LNCAP (cell line): ENCODE measurements around the gene RNU11.

Experiments
- TF ChIP-seq, protein P1 (sequence below): fragments of 450-650 bp; IDR thresholded peaks from 2 replicates; pipeline ENCODE4 v1.5.1; 2017; ENCODE audit warnings: mild to moderate bottlenecking

The RNU11 gene

DNA sequence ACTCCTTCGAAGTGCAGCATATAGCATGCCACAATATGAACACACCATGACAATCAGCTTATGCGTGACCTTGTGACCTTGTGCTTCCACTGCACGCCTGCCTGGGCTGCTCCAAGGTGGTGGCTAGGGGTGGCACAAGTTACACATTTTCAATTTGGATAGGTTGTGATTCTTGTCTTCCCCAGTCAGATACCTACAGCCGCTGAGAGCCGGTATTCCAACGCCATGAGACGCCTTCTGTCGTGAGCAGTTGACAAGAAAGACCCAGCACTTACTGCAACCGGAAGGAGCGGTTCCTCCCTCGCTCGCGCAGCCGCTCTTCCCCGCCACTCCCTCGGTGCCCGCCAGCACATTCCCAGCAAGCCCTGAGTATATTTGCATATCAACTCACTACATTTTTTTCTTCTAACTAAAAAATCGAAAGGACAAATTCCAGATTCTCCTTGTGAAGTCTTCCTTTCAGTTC lies 359 bp upstream of the RNU11 start:
- TF ChIP-seq, protein P1, sequence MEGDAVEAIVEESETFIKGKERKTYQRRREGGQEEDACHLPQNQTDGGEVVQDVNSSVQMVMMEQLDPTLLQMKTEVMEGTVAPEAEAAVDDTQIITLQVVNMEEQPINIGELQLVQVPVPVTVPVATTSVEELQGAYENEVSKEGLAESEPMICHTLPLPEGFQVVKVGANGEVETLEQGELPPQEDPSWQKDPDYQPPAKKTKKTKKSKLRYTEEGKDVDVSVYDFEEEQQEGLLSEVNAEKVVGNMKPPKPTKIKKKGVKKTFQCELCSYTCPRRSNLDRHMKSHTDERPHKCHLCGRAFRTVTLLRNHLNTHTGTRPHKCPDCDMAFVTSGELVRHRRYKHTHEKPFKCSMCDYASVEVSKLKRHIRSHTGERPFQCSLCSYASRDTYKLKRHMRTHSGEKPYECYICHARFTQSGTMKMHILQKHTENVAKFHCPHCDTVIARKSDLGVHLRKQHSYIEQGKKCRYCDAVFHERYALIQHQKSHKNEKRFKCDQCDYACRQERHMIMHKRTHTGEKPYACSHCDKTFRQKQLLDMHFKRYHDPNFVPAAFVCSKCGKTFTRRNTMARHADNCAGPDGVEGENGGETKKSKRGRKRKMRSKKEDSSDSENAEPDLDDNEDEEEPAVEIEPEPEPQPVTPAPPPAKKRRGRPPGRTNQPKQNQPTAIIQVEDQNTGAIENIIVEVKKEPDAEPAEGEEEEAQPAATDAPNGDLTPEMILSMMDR: no peak

DNA sequence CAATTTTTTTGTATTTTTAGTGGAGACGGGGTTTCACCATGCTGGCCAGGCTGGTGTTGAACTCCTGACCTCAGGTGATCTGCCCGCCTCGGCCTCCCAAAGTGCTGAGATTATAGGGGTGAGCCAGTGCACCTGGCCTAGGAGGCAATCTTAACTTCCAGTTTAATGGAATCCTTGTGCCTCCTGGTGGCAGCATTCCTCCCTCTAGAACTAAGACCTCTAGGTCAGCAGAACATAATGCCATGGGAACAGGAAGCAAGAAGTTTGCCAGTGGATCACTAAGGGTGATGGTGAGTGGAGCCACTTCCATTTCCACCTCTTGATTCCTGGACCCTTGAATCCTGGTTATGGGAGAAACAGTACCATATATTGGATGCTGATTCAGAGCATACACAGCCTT lies 5.5 kb downstream of the RNU11 start:
- TF ChIP-seq, protein P1: peak; percentile 13; the same call in 1 of the 2 replicates

DNA sequence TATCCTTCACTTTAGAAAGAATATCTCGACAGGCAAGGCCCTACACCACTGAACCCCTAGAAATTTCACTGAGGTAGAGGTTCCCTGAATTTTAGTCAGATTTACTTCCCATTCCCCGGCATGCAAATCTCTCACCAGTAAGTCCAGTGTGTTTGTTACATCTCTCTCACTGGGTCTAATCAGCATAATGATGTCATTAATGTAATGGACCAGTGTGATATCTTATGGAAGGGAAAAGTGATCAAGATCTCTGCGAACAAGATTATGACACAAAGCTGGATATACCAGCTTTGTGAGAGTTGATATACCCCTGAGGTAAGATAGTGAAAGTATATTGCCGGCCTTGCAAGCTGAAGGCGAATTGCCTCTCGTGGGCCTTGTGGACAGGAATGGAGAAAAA lies 7.9 kb downstream of the RNU11 start:
- TF ChIP-seq, protein P1: no peak

DNA sequence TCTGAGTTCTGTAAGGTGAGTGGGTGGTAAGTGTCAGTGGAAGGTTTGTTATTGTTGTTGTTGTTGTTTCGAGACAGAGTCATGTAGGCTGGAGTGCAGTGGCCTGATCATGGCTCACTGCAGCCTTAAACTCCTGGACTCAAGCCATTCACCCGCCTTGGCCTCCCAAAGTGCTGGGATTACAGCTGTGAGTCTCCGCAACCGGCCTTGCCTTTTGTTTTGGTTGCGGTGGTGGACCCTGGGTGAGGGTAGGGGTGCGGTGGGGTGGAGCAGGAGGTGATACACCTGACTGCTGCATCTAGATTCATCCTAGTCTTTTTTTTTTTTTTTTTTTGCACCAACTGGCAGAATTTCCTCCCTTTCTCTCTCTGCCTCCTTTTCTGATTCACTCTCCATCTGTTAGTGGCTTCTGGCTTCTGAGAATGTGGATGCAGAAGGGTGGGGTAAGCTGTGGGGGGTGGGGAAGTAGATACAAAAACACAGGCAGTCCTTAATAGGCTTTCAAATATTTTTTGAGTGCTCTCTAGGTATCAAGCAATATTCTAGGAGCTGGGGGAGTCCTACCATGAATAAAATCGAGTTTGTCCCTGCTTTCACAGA lies 15.6 kb downstream of the RNU11 start:
- TF ChIP-seq, protein P1: no peak

DNA sequence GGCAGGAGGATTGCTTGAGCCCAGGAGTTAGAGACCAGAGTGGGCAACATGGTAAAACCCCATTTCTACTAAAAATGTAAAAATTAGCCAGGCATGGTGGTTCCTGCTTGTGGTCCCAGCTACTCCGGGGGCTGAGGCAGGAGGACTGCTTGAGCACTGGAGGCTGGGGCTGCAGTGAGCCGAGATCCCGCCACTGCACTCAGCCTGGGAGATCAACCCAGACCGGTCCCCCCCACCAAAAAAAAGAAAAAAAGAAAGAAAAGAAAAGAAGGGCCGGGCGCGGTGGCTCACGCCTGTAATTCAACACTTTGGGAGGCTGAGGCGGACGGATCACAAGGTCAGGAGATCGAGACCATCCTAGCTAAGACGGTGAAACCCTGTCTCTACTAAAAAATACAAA lies 18.4 kb downstream of the RNU11 start:
- TF ChIP-seq, protein P1: no peak

DNA sequence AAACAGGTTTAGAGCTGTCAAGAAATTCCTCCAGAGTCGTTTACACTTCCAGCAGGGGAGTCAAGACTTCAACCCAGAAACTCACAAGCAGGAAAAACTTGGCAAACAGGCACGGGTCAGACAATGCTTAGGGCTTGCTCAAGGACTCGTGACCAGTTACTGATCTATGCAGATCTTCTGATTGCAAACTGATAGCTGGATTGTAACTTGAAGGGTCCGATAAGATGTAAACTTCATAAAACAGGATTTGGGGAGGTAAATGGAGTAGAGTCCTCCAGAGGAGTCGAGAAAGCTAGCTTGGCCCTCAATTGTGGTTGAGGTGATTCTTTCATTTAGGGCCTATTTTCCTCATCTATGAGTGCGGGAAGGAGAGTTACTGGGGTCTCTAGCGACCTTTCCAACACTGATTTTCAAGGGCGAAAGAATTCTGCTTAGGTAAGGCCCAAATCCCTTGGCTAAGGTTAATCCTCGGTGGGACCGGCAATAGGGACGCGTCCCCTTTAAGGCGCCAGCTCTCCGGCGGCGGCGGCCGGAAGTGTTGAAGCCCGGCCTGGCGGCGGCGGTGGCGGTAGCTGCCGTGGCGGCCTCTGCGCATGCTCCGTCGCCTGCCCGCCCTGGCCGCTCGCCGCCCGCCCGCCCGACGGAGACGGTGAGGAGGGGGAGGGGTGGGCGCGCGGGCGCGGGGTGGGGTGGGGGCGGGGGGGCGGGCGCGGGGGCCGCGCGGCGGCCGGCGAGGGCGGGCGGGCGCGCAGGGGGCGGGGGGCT lies 20.0 kb downstream of the RNU11 start, which contains the start of gene GMEB1:
Gene GMEB1, plus strand, starts transcription at position 594 of the 765 bp plus-strand sequence. CDS start 14,829 bp downstream, outside the sequence.
- TF ChIP-seq, protein P1: no peak

DNA sequence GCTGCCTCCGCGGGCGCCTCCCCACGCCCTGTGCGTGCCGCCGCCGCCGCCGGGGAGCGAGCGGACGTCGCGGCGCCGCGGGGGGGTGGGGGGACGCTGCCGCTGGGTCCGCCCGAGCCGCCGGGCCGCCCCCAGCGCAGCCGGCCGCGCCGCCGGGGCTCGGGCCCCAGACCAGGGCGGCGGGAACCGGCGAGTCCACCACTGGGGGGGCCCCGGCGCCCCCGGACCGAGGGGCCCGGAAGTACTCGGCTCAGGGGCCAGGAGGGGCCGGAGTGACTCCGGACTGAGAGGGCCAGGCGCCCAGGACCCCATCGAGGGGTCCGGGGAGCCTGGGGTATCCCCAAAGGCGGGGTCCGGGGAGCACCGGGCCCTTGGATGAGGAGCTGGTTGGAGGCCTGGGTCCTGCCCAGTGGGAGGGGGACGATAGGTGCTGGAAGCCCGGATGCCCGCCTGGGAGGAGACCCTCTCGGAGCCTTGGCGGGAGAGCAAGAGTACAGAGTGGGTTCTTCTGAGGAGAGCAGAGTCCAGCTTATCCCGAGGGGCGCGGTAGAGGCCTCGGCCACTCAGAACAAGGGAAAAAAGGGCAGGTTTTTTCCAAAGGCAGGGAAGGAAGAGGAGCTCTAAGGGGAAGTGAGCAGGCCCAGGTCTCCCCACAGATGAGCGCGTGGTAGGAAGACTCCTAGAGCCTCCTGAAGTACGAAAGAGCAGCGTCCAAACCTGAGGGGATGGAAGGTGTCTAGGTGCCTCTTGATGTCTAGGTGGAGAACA lies 20.7 kb downstream of the RNU11 start:
- TF ChIP-seq, protein P1: no peak
